ENCODE measurements around the gene RBM19. TPM values are rescaled to one million over a fixed set of nuclear protein-coding genes. Genes with fewer than 3 reads are reported as not detected.

The RBM19 gene
- total and polyA plus RNA-seq, 2 of the 4 experiments (the other 2 are of a cell fraction): 18.7 to 19.2 TPM

GRCh38 chr12:113965951-113966797 lies at the start of gene RBM19 (continued):
- TF ChIP-seq ELK1 (IDR thresholded peaks at IDR 0.05; ENCODE audit: borderline replicate concordance, low read depth, low read length): peak; percentile 43; the same call in 1 of the 2 replicates

GRCh38 chr12:114015851-114016250 lies 49.7 kb upstream of the RBM19 start:
- ATAC-seq (ENCODE audit: low read depth): no peak
- Histone ChIP-seq H3K56ac (ENCODE audit: extremely low read depth, insufficient read depth, low read length) (no peak overlapping the region), H3K4me2 (ENCODE audit: low read depth, low read length) (no peak overlapping the region), H3K9me3 (ENCODE audit: control insufficient read depth, insufficient read depth, low read length) (no peaks in the 10 kb centered on the region), H2AFZ (replicated peaks; ENCODE audit: low read length, poor library complexity) (no peak overlapping the region), H3K4me3 (ENCODE audit: insufficient read depth, low read depth, low read length) (no peak overlapping the region), H2BK5ac (ENCODE audit: low read depth, low read length, poor library complexity, severe bottlenecking) (no peak overlapping the region), H2BK15ac (ENCODE audit: low read depth, low read length) (no peak overlapping the region), H3K27me3 (ENCODE audit: control insufficient read depth, insufficient read depth, low read length) (peaks cover 5% of the 10 kb centered on the region), H3K23ac (ENCODE audit: low read depth, low read length) (no peak overlapping the region), H3K9me1 (ENCODE audit: insufficient read depth, low read length) (no peaks in the 10 kb centered on the region), H3K9ac (ENCODE audit: low read depth, low read length) (no peak overlapping the region), H3K4me1 (ENCODE audit: control insufficient read depth, insufficient read depth, low read length) (no peaks in the 10 kb centered on the region), H4K5ac (ENCODE audit: low read depth, low read length) (no peak overlapping the region), H3K18ac (ENCODE audit: low read depth, low read length) (no peak overlapping the region), H4K20me1 (ENCODE audit: insufficient read depth, low read length) (no peaks in the 10 kb centered on the region), H2BK20ac (ENCODE audit: low read depth, low read length) (no peak overlapping the region), H4K91ac (ENCODE audit: insufficient read depth, low read depth, low read length) (no peak overlapping the region), H2AK9ac (replicated peaks; ENCODE audit: low read depth, low read length, poor library complexity) (no peak overlapping the region), H2BK120ac (ENCODE audit: low read depth, low read length) (no peak overlapping the region), H4K8ac (ENCODE audit: low read depth in 2 of 2, low read length in 2 of 2) (no peak overlapping the region), H3K4ac (ENCODE audit: low read depth, low read length) (no peak overlapping the region), H3K79me1 (ENCODE audit: low read depth in 1 of 2, low read length in 2 of 2) (no peaks in the 10 kb centered on the region), H3K36me3 (ENCODE audit: control insufficient read depth, insufficient read depth, low read length) (no peaks in the 10 kb centered on the region), H3K27ac (ENCODE audit: insufficient read depth, low read length) (no peak overlapping the region), H3K14ac (replicated peaks; ENCODE audit: low read depth, low read length) (no peak overlapping the region), H2AK5ac (ENCODE audit: low read depth, low read length) (no peak overlapping the region)
- dilution Hi-C loops (cut with HindIII; ENCODE audit: low sequenced_read_pairs, unreplicated experiment): no loop called here
- WGBS, 2 experiments (ENCODE audit: extremely low coverage in 2 of 2, insufficient read length in 1 of 2): 33% methylated on average over 2 of the region's 7 CpGs; no CpG with 5 or more reads in 1 of the 2 experiments
- in situ Hi-C loops (cut with MboI; ENCODE audit: low sequenced_read_pairs): no loop called here
- no TSS peak for BruUV-seq (replicated peaks)
- intact Hi-C loops (cut with micrococcal nuclease): no loop called here
- POLR2A ChIA-PET (ENCODE audit: unreplicated experiment): no interaction called here
- DNase-seq: no peak
- CTCF ChIA-PET: no interaction called here
- TF ChIP-seq CHD1 (IDR thresholded peaks at IDR 0.05; ENCODE audit: low read depth, low read length) (no peak), ELK1 (IDR thresholded peaks at IDR 0.05; ENCODE audit: borderline replicate concordance, low read depth, low read length) (no peak), POLR2A (IDR thresholded peaks at IDR 0.05; ENCODE audit: low read depth, low read length) (no peak), RCOR1 (IDR thresholded peaks at IDR 0.05; ENCODE audit: insufficient replicate concordance, low read length) (no peak), NFE2L2 (IDR thresholded peaks at IDR 0.05; ENCODE audit: low read depth, low read length) (no peak), MAZ (IDR thresholded peaks at IDR 0.05; ENCODE audit: borderline replicate concordance, low read depth, low read length) (no peak), BHLHE40 (IDR thresholded peaks at IDR 0.05; ENCODE audit: low read depth, low read length) (no peak), USF2 (IDR thresholded peaks at IDR 0.05; ENCODE audit: low read depth, low read length) (no peak), CEBPB (IDR thresholded peaks at IDR 0.05; ENCODE audit: low read depth, low read length) (no peak), RFX5 (IDR thresholded peaks at IDR 0.05; ENCODE audit: low read depth, low read length) (no peak), SMC3 (IDR thresholded peaks at IDR 0.05; ENCODE audit: low read depth, low read length) (no peak), MXI1 (IDR thresholded peaks at IDR 0.05; ENCODE audit: borderline replicate concordance, low read depth, low read length) (no peak), FOS (IDR thresholded peaks at IDR 0.05; ENCODE audit: low read depth, low read length) (no peak)
